Measurements from ENCODE around the gene TBX2. TPM values are rescaled to one million over a fixed set of nuclear protein-coding genes. Genes with fewer than 3 reads are reported as not detected.
A peak's percentile ranks its signal among the peaks of the same experiment; 100 is the strongest.

Gene TBX2
- total and polyA plus RNA-seq, 2 of the 13 experiments (the other 11 are each of a cell fraction or from before 2014, with no cell fraction given), result 2.8 to 15.3 TPM

GRCh38 chr17:61394630-61395408, 4.8 kb upstream of the TBX2 start:
- FAIRE-seq, result peak; percentile 54
- Histone ChIP-seq H3K4me1 (ENCODE audit: insufficient read depth, low read length) (peaks cover 71% of the 10 kb centered on the region), H3K36me3 (replicated peaks in 1 of 2; ENCODE audit: control insufficient read depth in 1 of 2, insufficient read depth in 2 of 2, low read length in 2 of 2) (no peaks in the 10 kb centered on the region; a peak in 1 of 5 replicates), H3K27me3 (ENCODE audit: control insufficient read depth in 1 of 2, insufficient read depth in 2 of 2, low read length in 2 of 2) (no peaks in the 10 kb centered on the region), H3K4me2 (ENCODE audit: low read depth, low read length) (peak overlapping the region; percentile 83), H3K9ac (ENCODE audit: insufficient read depth, low read depth, low read length) (peak overlapping the region; percentile 61), H3K27ac (ENCODE audit: extremely low read length, insufficient read depth, low read length) (peak overlapping the region; percentile 70), H3K9me3 (ENCODE audit: low read length) (no peaks in the 10 kb centered on the region), H2AFZ (ENCODE audit: low read length) (no peak overlapping the region), H3K79me2 (ENCODE audit: insufficient read depth, low read length) (peaks cover 21% of the 10 kb centered on the region), H4K20me1 (ENCODE audit: insufficient read depth, low read length) (no peaks in the 10 kb centered on the region), H3K4me3 (replicated peaks in 1 of 3; ENCODE audit: insufficient read depth in 1 of 3, low read depth in 2 of 3, low read length in 3 of 3) (peak overlapping the region in 2 of 3 experiments; percentile 24 to 53; a peak in 3 of 6 replicates)
- no peak for DNase-seq (ENCODE audit: low spot score)
- peak; percentile 4 for ATAC-seq
- 19% methylated on average over 10 of the region's 10 CpGs for WGBS (ENCODE audit: low lambda C conversion rate)
- CTCF ChIA-PET (ENCODE audit: low intra/inter-chr PET ratio, low total read pairs), result no interaction called here
- in situ Hi-C loops (cut with HindIII; ENCODE audit: extremely low pct_ligation_motif_present, low pct_unique_long_range_greater_than_20kb), result loop anchor here (5.0 to 10.0 kb wide), 2 partner anchors 393 to 670 kb away; no protein-coding TSS in a partner anchor
- intact Hi-C loops (cut with micrococcal nuclease; ENCODE audit: unreplicated experiment), result loop anchor here (1.0 to 10.0 kb wide), 3 partner anchors 32 to 670 kb away; no protein-coding TSS in a partner anchor
- BruUV-seq (replicated peaks), result TSS peak; percentile 81
- POLR2A ChIA-PET, result interaction anchor here (0.9 to 2.5 kb wide), 9 partner anchors 10 to 58 kb away, joined by 3 to 34 read pairs (median 6); no protein-coding TSS in a partner anchor
- TF ChIP-seq PRPF4 (IDR thresholded peaks at IDR 0.05; ENCODE audit: low read depth, low read length, poor library complexity, severe bottlenecking) (no peak), ZBTB4 (CRISPR knock-in tag; IDR thresholded peaks at IDR 0.05; ENCODE audit: borderline replicate concordance) (no peak; the same call in 1 of the 2 replicates), SMYD3 (CRISPR knock-in tag; IDR thresholded peaks at IDR 0.05) (no peak), HMG20B (CRISPR knock-in tag; conservative IDR thresholded peaks at IDR 0.05) (no peak), ZNF367 (CRISPR knock-in tag; IDR thresholded peaks at IDR 0.05; ENCODE audit: borderline replicate concordance) (no peak), GABPA (IDR thresholded peaks at IDR 0.05; ENCODE audit: low read depth, low read length) (no peak), GABPA (CRISPR knock-in tag; IDR thresholded peaks at IDR 0.05; ENCODE audit: low read depth) (no peak), TBX2 (CRISPR knock-in tag; IDR thresholded peaks at IDR 0.05; ENCODE audit: borderline replicate concordance) (no peak), ZSCAN31 (CRISPR knock-in tag; IDR thresholded peaks at IDR 0.05; ENCODE audit: low read depth) (no peak), ZBTB39 (CRISPR knock-in tag; IDR thresholded peaks at IDR 0.05) (no peak), ZNF569 (CRISPR knock-in tag; IDR thresholded peaks at IDR 0.05; ENCODE audit: borderline replicate concordance) (no peak), POGZ (CRISPR knock-in tag; IDR thresholded peaks at IDR 0.05) (no peak), SOX13 (IDR thresholded peaks at IDR 0.05) (no peak), SOX13 (CRISPR knock-in tag; conservative IDR thresholded peaks at IDR 0.05 in 1 of 2, IDR thresholded peaks at IDR 0.05 in 1 of 2) (0 out of 4 replicates have a peak, but pooled peaks of 1 of the 2 experiments have one; percentile 19), ZNF232 (CRISPR knock-in tag; IDR thresholded peaks at IDR 0.05; ENCODE audit: borderline replicate concordance) (no peak), FOXA1 (IDR thresholded peaks at IDR 0.05) (no peak), FOXA1 (CRISPR knock-in tag; IDR thresholded peaks at IDR 0.05) (0 out of 2 replicates have a peak, but pooled peaks have one; percentile 7)
